ENCODE results near the gene FGD1.

- TF ChIP-seq CTCF (conservative IDR thresholded peaks at IDR 0.05; ENCODE audit: low read depth, low read length) (no peak), EZH2 (IDR thresholded peaks at IDR 0.05; ENCODE audit: borderline replicate concordance, low read depth, low read length, poor library complexity, severe bottlenecking) (no peak)
Measured at GRCh38 chrX:54509400-54509799, 13.4 kb upstream of the FGD1 start.

Measured in A673 (cell line).